ENCODE data around the gene FAM131C.
"Not testable (repeated sequence)": the region's sequence is repeated elsewhere in the genome, so short reads cannot be mapped to it uniquely, and the experiment has no call there.

The FAM131C gene

GRCh38 chr1:16041200-16041599 is 32.3 kb downstream of the FAM131C start:
- no peak for DNase-seq (ENCODE audit: low read depth in 1 of 2, low spot score in 1 of 2)

- not testable (repeated sequence) for DNase-seq (ENCODE audit: low read depth in 1 of 2, low spot score in 1 of 2)
These were observed 33.6 kb downstream of the FAM131C start for GRCh38 chr1:16039871-16040270.

- DNase-seq (ENCODE audit: low read depth in 1 of 2, low spot score in 1 of 2), result no peak
These were observed 34.9 kb downstream of the FAM131C start for GRCh38 chr1:16038620-16038912.

GRCh38 chr1:16036461-16036860 is 37.0 kb downstream of the FAM131C start:
- DNase-seq (ENCODE audit: low read depth in 1 of 2, low spot score in 1 of 2), result not testable (repeated sequence)

- DNase-seq (ENCODE audit: low read depth in 1 of 2, low spot score in 1 of 2), result not testable (repeated sequence)
These were observed 40.3 kb downstream of the FAM131C start for GRCh38 chr1:16033103-16033632.

- DNase-seq (ENCODE audit: low read depth in 1 of 2, low spot score in 1 of 2), result no peak
These were observed 40.9 kb downstream of the FAM131C start for GRCh38 chr1:16032388-16033102.

- DNase-seq (ENCODE audit: low read depth in 1 of 2, low spot score in 1 of 2), result no peak
These were observed 41.9 kb downstream of the FAM131C start for GRCh38 chr1:16031551-16031950.

- DNase-seq (ENCODE audit: low read depth in 1 of 2, low spot score in 1 of 2), result no peak
These were observed 44.2 kb downstream of the FAM131C start for GRCh38 chr1:16029288-16029687.

- not testable (repeated sequence) for DNase-seq (ENCODE audit: low read depth in 1 of 2, low spot score in 1 of 2)
These were observed 44.5 kb downstream of the FAM131C start for GRCh38 chr1:16029003-16029268.

GRCh38 chr1:16028237-16029002 is 45.0 kb downstream of the FAM131C start:
- DNase-seq (ENCODE audit: low read depth in 1 of 2, low spot score in 1 of 2), result no peak

GRCh38 chr1:16026723-16027484 is 46.5 kb downstream of the FAM131C start:
- peak in 1 of 2 donors; percentile 13 for DNase-seq (ENCODE audit: low read depth in 1 of 2, low spot score in 1 of 2)

GRCh38 chr1:16026302-16026701 is 47.1 kb downstream of the FAM131C start:
- not testable (repeated sequence) for DNase-seq (ENCODE audit: low read depth in 1 of 2, low spot score in 1 of 2)

- no peak for DNase-seq (ENCODE audit: low read depth in 1 of 2, low spot score in 1 of 2)
These were observed 50.3 kb downstream of the FAM131C start for GRCh38 chr1:16023050-16023653.

- DNase-seq (ENCODE audit: low read depth in 1 of 2, low spot score in 1 of 2), result no peak
These were observed 51.1 kb downstream of the FAM131C start for GRCh38 chr1:16022393-16022792.

- no peak for DNase-seq (ENCODE audit: low read depth in 1 of 2, low spot score in 1 of 2)
These were observed 51.8 kb downstream of the FAM131C start, which contains the start of gene CLCNKA for GRCh38 chr1:16021681-16022080. TSS of gene CLCNKA (plus strand) at chr1:16022036. CDS start at chr1:16022620, 584 bp downstream.

GRCh38 chr1:16020878-16021277 is 52.6 kb downstream of the FAM131C start:
- DNase-seq (ENCODE audit: low read depth in 1 of 2, low spot score in 1 of 2), result not testable (repeated sequence)

- no peak for DNase-seq (ENCODE audit: low read depth in 1 of 2, low spot score in 1 of 2)
These were observed 53.1 kb downstream of the FAM131C start for GRCh38 chr1:16020325-16020724.

- no peak for DNase-seq (ENCODE audit: low read depth in 1 of 2, low spot score in 1 of 2)
These were observed 53.7 kb downstream of the FAM131C start for GRCh38 chr1:16019644-16020277.

- DNase-seq (ENCODE audit: low read depth in 1 of 2, low spot score in 1 of 2), result no peak
These were observed 54.5 kb downstream of the FAM131C start for GRCh38 chr1:16018749-16019643.

- DNase-seq (ENCODE audit: low read depth in 1 of 2, low spot score in 1 of 2), result no peak
These were observed 55.1 kb downstream of the FAM131C start for GRCh38 chr1:16018308-16018707.

Measured in activated T-helper 1 cell treated with anti-CD3 and anti-CD28 coated beads, Interleukin-2, amount 50 U/mL, for 16 hours (primary cell).